Smooth muscle cell (in vitro differentiated cells): Measurements from ENCODE around the gene CNTRL. TPM values are rescaled to one million over a fixed set of nuclear protein-coding genes. Genes with fewer than 3 reads are reported as not detected.
"Not testable (repeated sequence)": the region's sequence is repeated elsewhere in the genome, so short reads cannot be mapped to it uniquely, and the experiment has no call there.

Experiments used
- DNase-seq: peaks from one replicate; lab custom pipeline; 2025; ENCODE audit not compliant: unreplicated experiment; lab: John Stamatoyannopoulos, UW
- H2AFZ ChIP-seq: fragments of 200-600 bp; sonication (generic); 2 replicates; pipeline ENCODE4 v1.6.0; 2016; ENCODE audit warnings: antibody characterized with exemption, low read depth, mild to moderate bottlenecking
- H3F3A ChIP-seq: fragments of 200-600 bp; sonication (generic); 2 replicates; pipeline ENCODE4 v1.6.0; 2017; ENCODE audit warnings: antibody characterized with exemption, low read depth
- H3K27ac ChIP-seq: fragments of 200-600 bp; sonication (generic); 2 replicates; pipeline ENCODE4 v1.5.1; 2016; ENCODE audit warnings: low read depth, mild to moderate bottlenecking
- H3K27me3 ChIP-seq: fragments of 200-600 bp; sonication (generic); 2 replicates; pipeline ENCODE4 v1.6.1; 2016; ENCODE audit warnings: low read depth, mild to moderate bottlenecking
- H3K36me3 ChIP-seq: fragments of 200-600 bp; sonication (generic); 2 replicates; pipeline ENCODE4 v1.5.1; 2016; ENCODE audit warnings: low read depth
- H3K4me1 ChIP-seq: fragments of 200-600 bp; sonication (generic); 2 replicates; pipeline ENCODE4 v1.5.1; 2016; ENCODE audit warnings: low read depth
- H3K4me2 ChIP-seq: fragments of 200-600 bp; sonication (generic); 2 replicates; pipeline ENCODE4 v1.6.0; 2016; ENCODE audit warnings: mild to moderate bottlenecking
- H3K4me3 ChIP-seq: fragments of 200-600 bp; sonication (generic); 2 replicates; pipeline ENCODE4 v1.5.1; 2016; ENCODE audit warnings: mild to moderate bottlenecking
- H3K79me2 ChIP-seq: fragments of 200-600 bp; sonication (generic); 2 replicates; pipeline ENCODE4 v1.6.0; 2016; ENCODE audit warnings: low read depth, mild to moderate bottlenecking
- H3K9ac ChIP-seq: fragments of 200-600 bp; sonication (generic); 2 replicates; pipeline ENCODE4 v1.6.0; 2016; ENCODE audit warnings: low read depth
- H3K9me3 ChIP-seq: fragments of 200-600 bp; sonication (generic); replicated peaks from 2 replicates; pipeline ENCODE4 v1.5.1; 2016; ENCODE audit warnings: low read depth
- H4K20me1 ChIP-seq: fragments of 200-600 bp; sonication (generic); 2 replicates; pipeline ENCODE4 v1.6.0; 2016; ENCODE audit warnings: low read depth
- WGBS: methylation state at CpG from one replicate; pipeline ENCODE4 v1.1.7; 2016; ENCODE audit warnings: low lambda C conversion rate; 5-methylcytosine and 5-hydroxymethylcytosine counted together
- polyA plus RNA-seq: library from polyadenylated mRNA; unstranded; fragments of >200 nt; fragmentation: Nextera tagmentation; extraction: Ambion mirVana; gene quantifications from 2 replicates; pipeline ENCODE4 v1.2.1, GENCODE V29; 2016
- total RNA-seq: library from RNA; depleted of rRNA; stranded (reverse); fragments of >200 nt; gene quantifications from 2 replicates; pipeline ENCODE4 v1.2.3, GENCODE V29; 2014
- TF ChIP-seq, protein P1 (sequence below): fragments of 200-600 bp; sonication (generic); IDR thresholded peaks from 2 replicates; pipeline ENCODE4 v1.5.1; 2017; ENCODE audit warnings: borderline replicate concordance, mild to moderate bottlenecking, antibody characterized with exemption; ENCODE audit not compliant: insufficient read depth, poor library complexity, severe bottlenecking

CNTRL gene
- total and polyA plus RNA-seq, 2 experiments from 2014 or later, result 3.6 to 9.1 TPM

- DNase-seq, result no peak
- Histone ChIP-seq H3K79me2 (peaks cover 27% of the 10 kb centered on the region), H3K9me3 (no peaks in the 10 kb centered on the region), H3K4me1 (no peaks in the 10 kb centered on the region), H3K4me2 (no peak overlapping the region), H3K27me3 (no peaks in the 10 kb centered on the region), H3K36me3 (peaks cover 8% of the 10 kb centered on the region), H4K20me1 (peaks cover 65% of the 10 kb centered on the region), H3K4me3 (no peak overlapping the region), H2AFZ (no peak overlapping the region), H3K9ac (no peak overlapping the region), H3K27ac (no peak overlapping the region), H3F3A (no peaks in the 10 kb centered on the region)
- WGBS, result 98% methylated on average over 6 of the region's 6 CpGs
- TF ChIP-seq, protein P1, sequence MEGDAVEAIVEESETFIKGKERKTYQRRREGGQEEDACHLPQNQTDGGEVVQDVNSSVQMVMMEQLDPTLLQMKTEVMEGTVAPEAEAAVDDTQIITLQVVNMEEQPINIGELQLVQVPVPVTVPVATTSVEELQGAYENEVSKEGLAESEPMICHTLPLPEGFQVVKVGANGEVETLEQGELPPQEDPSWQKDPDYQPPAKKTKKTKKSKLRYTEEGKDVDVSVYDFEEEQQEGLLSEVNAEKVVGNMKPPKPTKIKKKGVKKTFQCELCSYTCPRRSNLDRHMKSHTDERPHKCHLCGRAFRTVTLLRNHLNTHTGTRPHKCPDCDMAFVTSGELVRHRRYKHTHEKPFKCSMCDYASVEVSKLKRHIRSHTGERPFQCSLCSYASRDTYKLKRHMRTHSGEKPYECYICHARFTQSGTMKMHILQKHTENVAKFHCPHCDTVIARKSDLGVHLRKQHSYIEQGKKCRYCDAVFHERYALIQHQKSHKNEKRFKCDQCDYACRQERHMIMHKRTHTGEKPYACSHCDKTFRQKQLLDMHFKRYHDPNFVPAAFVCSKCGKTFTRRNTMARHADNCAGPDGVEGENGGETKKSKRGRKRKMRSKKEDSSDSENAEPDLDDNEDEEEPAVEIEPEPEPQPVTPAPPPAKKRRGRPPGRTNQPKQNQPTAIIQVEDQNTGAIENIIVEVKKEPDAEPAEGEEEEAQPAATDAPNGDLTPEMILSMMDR, result no peak
Measured at GRCh38 chr9:121178676-121179372, 104.1 kb downstream of the CNTRL start.

DNA sequence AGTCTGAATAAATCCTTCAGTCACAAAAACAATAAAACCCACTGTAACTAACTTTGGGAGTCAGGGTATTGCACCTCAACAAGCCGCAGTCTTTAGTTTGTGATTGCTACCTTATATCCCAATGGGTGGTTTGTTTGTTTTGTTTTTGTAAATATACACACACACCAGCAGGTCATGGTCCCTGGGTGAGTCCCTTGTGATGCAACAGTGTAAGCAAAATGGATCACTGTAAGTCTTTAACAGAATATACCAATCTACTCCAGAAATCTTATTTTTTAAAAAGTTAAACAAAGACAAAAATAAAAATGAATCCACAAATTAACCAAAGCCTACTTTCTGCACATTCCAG, 104.6 kb downstream of the CNTRL start:
- not testable (repeated sequence) for H3K4me1 ChIP-seq, H3K27ac ChIP-seq, H3K9me3 ChIP-seq, H3K27me3 ChIP-seq, H3F3A ChIP-seq, H3K4me3 ChIP-seq, H3K36me3 ChIP-seq, H3K4me2 ChIP-seq, H3K9ac ChIP-seq, H2AFZ ChIP-seq, DNase-seq
- peaks cover 70% of the 10 kb centered on the region for H4K20me1 ChIP-seq
- WGBS, result 98% methylated on average over 1 of the region's 1 CpG
- peaks cover 27% of the 10 kb centered on the region for H3K79me2 ChIP-seq

GRCh38 chr9:121179930-121180681, 105.4 kb downstream of the CNTRL start:
- no peaks in the 10 kb centered on the region for H3K4me1 ChIP-seq
- no peak for DNase-seq
- no peaks in the 10 kb centered on the region for H3F3A ChIP-seq
- TF ChIP-seq, protein P1, result no peak
- H2AFZ ChIP-seq, result no peak overlapping the region
- no peaks in the 10 kb centered on the region for H3K27me3 ChIP-seq
- no peak overlapping the region for H3K27ac ChIP-seq
- no peaks in the 10 kb centered on the region for H3K9me3 ChIP-seq
- WGBS, result 92% methylated on average over 3 of the region's 3 CpGs
- no peak overlapping the region for H3K4me2 ChIP-seq
- H4K20me1 ChIP-seq, result peaks cover 77% of the 10 kb centered on the region
- peaks cover 33% of the 10 kb centered on the region for H3K79me2 ChIP-seq
- H3K9ac ChIP-seq, result no peak overlapping the region
- H3K4me3 ChIP-seq, result no peak overlapping the region
- H3K36me3 ChIP-seq, result peaks cover 8% of the 10 kb centered on the region

GRCh38 chr9:121182101-121182836, 107.5 kb downstream of the CNTRL start:
- peaks cover 98% of the 10 kb centered on the region for H4K20me1 ChIP-seq
- peaks cover 8% of the 10 kb centered on the region for H3K36me3 ChIP-seq

More at GRCh38 chr9:121182101-121182836, 107.5 kb downstream of the CNTRL start:
- Histone ChIP-seq H3K9me3 (no peaks in the 10 kb centered on the region), H3K27me3 (no peaks in the 10 kb centered on the region), H3K27ac (no peak overlapping the region), H3K9ac (no peak overlapping the region), H3F3A (no peaks in the 10 kb centered on the region), H3K4me1 (no peaks in the 10 kb centered on the region), H3K79me2 (peaks cover 55% of the 10 kb centered on the region), H3K4me3 (no peak overlapping the region), H2AFZ (no peak overlapping the region), H3K4me2 (no peak overlapping the region)
- DNase-seq, result no peak
- TF ChIP-seq, protein P1, result no peak
- 91% methylated on average over 3 of the region's 3 CpGs for WGBS
